Measurements from ENCODE around the gene EXOC6B. TPM values are rescaled to one million over a fixed set of nuclear protein-coding genes. Genes with fewer than 3 reads are reported as not detected.

EXOC6B gene
- total and polyA plus RNA-seq, 3 donors from 2014 or later = 27.7 to 45.2 (median 31.7) TPM

DNA sequence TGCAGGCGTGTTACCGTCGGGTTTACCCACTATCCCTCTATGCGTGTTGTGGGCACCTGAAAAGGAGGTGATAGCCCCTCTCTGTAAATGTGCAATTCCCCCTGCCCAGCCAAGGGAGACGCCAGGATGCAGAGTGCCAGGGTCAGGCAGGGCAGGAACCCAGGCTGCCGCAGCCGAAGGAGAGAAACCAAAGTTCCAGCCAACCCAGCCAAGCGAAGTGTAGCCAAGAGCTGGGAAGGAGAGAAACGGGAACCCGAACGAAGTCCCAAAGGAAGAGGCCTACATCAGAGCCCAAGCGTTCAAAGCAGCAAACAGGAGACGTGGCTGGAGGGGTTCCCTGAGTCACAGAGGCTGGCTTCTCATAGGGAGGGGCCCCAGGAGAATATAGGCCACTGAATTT is 37.2 kb upstream of the EXOC6B start:
- intact Hi-C loops (cut with DNase I; ENCODE audit: low total_unique reads) = no loop called here
- Histone ChIP-seq H3K36me3 (ENCODE audit: low read depth, missing control alignments) (no peaks in the 10 kb centered on the region), H3K9me3 (no peaks in the 10 kb centered on the region), H3K27me3 (no peaks in the 10 kb centered on the region), H3K4me3 (peak overlapping the region; percentile 20 to 34), H3K4me1 (no peaks in the 10 kb centered on the region), H3K27ac (no peak overlapping the region)
- 36 to 39% methylated on average over 13 of the region's 13 CpGs for WGBS, 2 donors
- TF ChIP-seq, protein P1, sequence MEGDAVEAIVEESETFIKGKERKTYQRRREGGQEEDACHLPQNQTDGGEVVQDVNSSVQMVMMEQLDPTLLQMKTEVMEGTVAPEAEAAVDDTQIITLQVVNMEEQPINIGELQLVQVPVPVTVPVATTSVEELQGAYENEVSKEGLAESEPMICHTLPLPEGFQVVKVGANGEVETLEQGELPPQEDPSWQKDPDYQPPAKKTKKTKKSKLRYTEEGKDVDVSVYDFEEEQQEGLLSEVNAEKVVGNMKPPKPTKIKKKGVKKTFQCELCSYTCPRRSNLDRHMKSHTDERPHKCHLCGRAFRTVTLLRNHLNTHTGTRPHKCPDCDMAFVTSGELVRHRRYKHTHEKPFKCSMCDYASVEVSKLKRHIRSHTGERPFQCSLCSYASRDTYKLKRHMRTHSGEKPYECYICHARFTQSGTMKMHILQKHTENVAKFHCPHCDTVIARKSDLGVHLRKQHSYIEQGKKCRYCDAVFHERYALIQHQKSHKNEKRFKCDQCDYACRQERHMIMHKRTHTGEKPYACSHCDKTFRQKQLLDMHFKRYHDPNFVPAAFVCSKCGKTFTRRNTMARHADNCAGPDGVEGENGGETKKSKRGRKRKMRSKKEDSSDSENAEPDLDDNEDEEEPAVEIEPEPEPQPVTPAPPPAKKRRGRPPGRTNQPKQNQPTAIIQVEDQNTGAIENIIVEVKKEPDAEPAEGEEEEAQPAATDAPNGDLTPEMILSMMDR (IDR thresholded peaks at IDR 0.05) = no peak
- no peak for TF ChIP-seq POLR2A (IDR thresholded peaks at IDR 0.05)
- DNase-seq = peak; percentile 15

DNA sequence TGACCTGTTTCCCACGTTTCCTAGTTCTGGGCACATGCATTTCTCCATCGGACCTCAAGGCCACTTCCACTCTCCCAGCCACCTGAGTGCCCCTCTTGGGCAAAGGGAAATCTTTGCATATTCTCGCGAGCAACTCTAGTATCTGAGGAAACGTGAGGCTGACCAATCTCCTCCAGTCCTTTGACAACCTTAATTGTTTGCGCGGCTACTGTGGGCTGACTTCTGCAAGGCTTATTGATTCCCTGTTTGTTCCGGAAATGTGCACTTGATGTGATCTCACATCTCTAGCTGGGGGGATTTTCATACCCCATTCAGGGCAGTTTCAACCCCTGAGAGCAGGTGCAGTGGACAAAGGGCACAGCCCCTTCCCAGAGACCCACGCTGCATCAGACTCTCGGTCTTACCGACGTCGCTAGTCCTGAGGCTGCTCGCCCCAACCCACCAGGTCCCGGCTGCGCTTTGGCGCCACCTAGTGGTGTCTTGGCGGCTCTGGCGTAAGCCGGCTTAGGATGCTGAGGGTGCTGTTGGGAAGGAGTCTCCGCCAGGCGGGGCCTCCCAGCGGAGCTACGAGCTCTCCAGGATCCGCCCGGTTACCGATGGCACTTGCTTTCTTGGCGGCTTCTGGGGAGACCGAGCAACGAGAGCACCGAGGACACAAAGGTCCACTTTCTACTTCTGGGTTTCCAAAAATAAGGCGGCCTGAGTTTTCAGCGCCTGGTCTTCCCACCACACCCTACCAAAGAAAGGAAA is 36.6 kb upstream of the EXOC6B start:
- no peaks in the 10 kb centered on the region for H3K27me3 ChIP-seq
- no peaks in the 10 kb centered on the region for H3K4me1 ChIP-seq
- peak overlapping the region; percentile 20 to 34 for H3K4me3 ChIP-seq
- H3K9me3 ChIP-seq = no peaks in the 10 kb centered on the region
- DNase-seq = peak; percentile 94
- H3K36me3 ChIP-seq (ENCODE audit: low read depth, missing control alignments) = no peaks in the 10 kb centered on the region
- H3K27ac ChIP-seq = no peak overlapping the region
- TF ChIP-seq, protein P1 (IDR thresholded peaks at IDR 0.05) = peak; percentile 80 to 94 (median 83)
- no peak for TF ChIP-seq POLR2A (IDR thresholded peaks at IDR 0.05)
- intact Hi-C loops (cut with DNase I; ENCODE audit: low total_unique reads) = no loop called here
- WGBS, 2 donors = 6 to 7% methylated on average over 22 to 33 of the region's 33 CpGs

DNA sequence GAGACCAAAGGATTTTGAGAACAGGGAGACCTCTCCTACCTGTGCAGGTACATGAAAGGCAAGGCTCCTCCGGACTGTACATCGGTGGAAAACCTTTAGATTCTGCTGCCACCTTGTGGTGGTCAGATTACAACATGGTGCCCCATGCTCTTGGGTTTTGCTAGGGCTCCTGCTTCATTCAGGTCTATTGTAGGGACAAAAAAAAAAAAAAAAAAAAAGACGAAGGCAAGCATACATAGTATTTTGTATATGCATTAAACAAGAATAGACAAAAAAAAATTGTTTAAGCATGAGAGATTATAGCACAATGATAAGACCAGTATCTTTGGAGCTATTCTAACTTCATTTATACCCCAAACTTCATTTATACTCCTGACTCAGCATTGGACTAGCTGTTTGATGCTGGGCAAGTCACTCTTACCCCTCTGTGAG is 34.0 kb upstream of the EXOC6B start:
- 7 to 18% methylated on average over 3 of the region's 3 CpGs for WGBS, 2 donors
- no peaks in the 10 kb centered on the region for H3K4me1 ChIP-seq
- H3K9me3 ChIP-seq = no peaks in the 10 kb centered on the region
- no peaks in the 10 kb centered on the region for H3K27me3 ChIP-seq
- TF ChIP-seq, protein P1 (IDR thresholded peaks at IDR 0.05) = peak in 2 of 3 experiments; percentile 34 to 46
- TF ChIP-seq POLR2A (IDR thresholded peaks at IDR 0.05) = no peak
- intact Hi-C loops (cut with DNase I; ENCODE audit: low total_unique reads) = loop anchor here (10.0 kb wide), 1 partner anchor 85 kb away; no protein-coding TSS in a partner anchor
- no peak overlapping the region for H3K4me3 ChIP-seq
- no peaks in the 10 kb centered on the region for H3K36me3 ChIP-seq (ENCODE audit: low read depth, missing control alignments)
- peak; percentile 79 for DNase-seq
- H3K27ac ChIP-seq = no peak overlapping the region

DNA sequence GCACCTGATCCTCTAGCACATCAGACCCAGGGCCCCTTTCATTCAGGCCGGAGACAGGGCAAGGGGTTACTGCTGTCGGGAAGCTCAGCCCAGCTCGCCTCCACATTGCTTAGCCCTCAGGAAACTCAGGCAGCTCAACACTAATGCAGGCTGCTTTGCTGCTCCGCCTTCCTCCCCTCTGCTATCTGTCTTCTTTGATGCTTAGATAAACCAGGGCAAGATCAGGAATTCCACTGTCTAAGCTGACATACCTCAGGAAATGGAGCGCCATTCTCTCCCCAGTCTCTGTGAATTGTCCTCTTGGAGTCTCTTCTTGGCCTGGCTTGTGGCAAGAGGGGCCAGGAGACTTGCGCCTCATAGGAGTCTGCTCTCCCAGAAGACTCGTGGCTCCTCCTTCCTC is 25.5 kb upstream of the EXOC6B start:
- Histone ChIP-seq H3K9me3 (no peaks in the 10 kb centered on the region), H3K27me3 (no peaks in the 10 kb centered on the region), H3K27ac (no peak overlapping the region), H3K4me1 (no peaks in the 10 kb centered on the region), H3K36me3 (ENCODE audit: low read depth, missing control alignments) (no peaks in the 10 kb centered on the region), H3K4me3 (no peak overlapping the region)
- intact Hi-C loops (cut with DNase I; ENCODE audit: low total_unique reads) = loop anchor here (10.0 kb wide), 1 partner anchor 77 kb away; no protein-coding TSS in a partner anchor
- no peak for TF ChIP-seq POLR2A (IDR thresholded peaks at IDR 0.05)
- TF ChIP-seq, protein P1 (IDR thresholded peaks at IDR 0.05) = no peak
- DNase-seq = no peak
- 59 to 65% methylated on average over 7 of the region's 7 CpGs for WGBS, 2 donors

DNA sequence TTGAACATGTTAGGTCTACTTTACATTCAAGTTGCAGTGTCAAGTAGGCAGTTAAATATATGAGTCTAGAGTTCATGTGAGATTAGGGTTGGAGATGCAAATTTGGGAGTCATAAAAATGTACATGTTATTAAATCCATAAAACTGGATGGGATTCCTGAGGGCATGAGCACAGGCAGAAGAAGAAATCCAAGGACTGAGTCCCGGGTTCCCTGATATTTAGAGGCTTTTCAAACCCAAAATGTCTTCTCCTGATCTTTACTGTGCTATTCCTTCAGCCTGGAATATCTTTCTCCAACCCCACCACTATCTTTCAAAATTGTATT is 23.3 kb upstream of the EXOC6B start:
- H3K4me3 ChIP-seq = no peak overlapping the region
- H3K36me3 ChIP-seq (ENCODE audit: low read depth, missing control alignments) = no peaks in the 10 kb centered on the region
- no peaks in the 10 kb centered on the region for H3K9me3 ChIP-seq
- no peaks in the 10 kb centered on the region for H3K27me3 ChIP-seq
- WGBS, 2 donors = 80 to 93% methylated on average over 1 of the region's 1 CpG
- no peak for TF ChIP-seq POLR2A (IDR thresholded peaks at IDR 0.05)
- TF ChIP-seq, protein P1 (IDR thresholded peaks at IDR 0.05) = no peak
- H3K4me1 ChIP-seq = no peaks in the 10 kb centered on the region
- intact Hi-C loops (cut with DNase I; ENCODE audit: low total_unique reads) = no loop called here
- DNase-seq = no peak
- H3K27ac ChIP-seq = no peak overlapping the region
